IMR-90 (cell line): ENCODE measurements around the gene ADD1. TPM values are rescaled to one million over a fixed set of nuclear protein-coding genes. Genes with fewer than 3 reads are reported as not detected.

Experiments
- ATAC-seq: fragments of 200-7000 bp; cut with Tn5 transposase; 2 replicates; pipeline ENCODE4 v1.9.1; 2020; ENCODE audit warnings: low read depth, mild to moderate bottlenecking, moderate library complexity
- BruUV-seq: library from RNA; stranded (reverse); fragments of 400-500 nt; replicated peaks from 2 replicates; lab custom pipeline; 2021; lab: Mats Ljungman, UMichigan
- CTCF ChIA-PET: fragments of 300-600 bp; formaldehyde crosslinking; extraction: SDS; loops from one replicate; lab custom pipeline; 2021; ENCODE audit warnings: antibody characterized with exemption; lab: Yijun Ruan, JAX
- POLR2A ChIA-PET: fragments of 300-600 bp; sonication (Branson Sonifier 250); formaldehyde crosslinking; loops from one replicate; lab custom pipeline; 2022; ENCODE audit warnings: antibody characterized with exemption; ENCODE audit not compliant: unreplicated experiment; lab: Charles Lee
- DNase-seq: peaks from one replicate; pipeline ENCODE4 v3.0.0; 2013
- H2AFZ ChIP-seq: replicated peaks from 2 replicates; pipeline ENCODE3; 2013; ENCODE audit warnings: low read length, mild to moderate bottlenecking; ENCODE audit not compliant: poor library complexity
- H2AK5ac ChIP-seq: 2 replicates; pipeline ENCODE4 v1.6.1; 2013; ENCODE audit warnings: low read depth, low read length, inconsistent platforms
- H2AK9ac ChIP-seq: replicated peaks from 2 replicates; pipeline ENCODE3; 2013; ENCODE audit warnings: mild to moderate bottlenecking, low read depth, low read length, moderate library complexity; ENCODE audit not compliant: poor library complexity
- H2BK120ac ChIP-seq: 2 replicates; pipeline ENCODE4 v1.6.1; 2013; ENCODE audit warnings: low read depth, low read length, inconsistent platforms
- H2BK15ac ChIP-seq: 3 replicates; pipeline ENCODE4 v1.6.1; 2013; ENCODE audit warnings: low read depth, low read length, inconsistent platforms
- H2BK20ac ChIP-seq: 2 replicates; pipeline ENCODE4 v1.6.1; 2013; ENCODE audit warnings: low read depth, mild to moderate bottlenecking, inconsistent platforms, low read length, moderate library complexity
- H2BK5ac ChIP-seq: 2 replicates; pipeline ENCODE4 v1.6.1; 2013; ENCODE audit warnings: mild to moderate bottlenecking, low read depth, low read length, inconsistent platforms; ENCODE audit not compliant: poor library complexity, severe bottlenecking
- H3K14ac ChIP-seq: replicated peaks from 2 replicates; pipeline ENCODE4 v1.6.1; 2013; ENCODE audit warnings: low read depth, low read length, inconsistent platforms
- H3K18ac ChIP-seq: 2 replicates; pipeline ENCODE4 v1.6.1; 2013; ENCODE audit warnings: low read depth, low read length, control low read depth
- H3K23ac ChIP-seq: 2 replicates; pipeline ENCODE4 v1.6.1; 2013; ENCODE audit warnings: low read depth, low read length, inconsistent platforms
- H3K27ac ChIP-seq: 2 replicates; pipeline ENCODE4 v1.5.1; 2013; ENCODE audit warnings: mild to moderate bottlenecking, control low read depth, low read length; ENCODE audit not compliant: insufficient read depth
- H3K27me3 ChIP-seq: 2 replicates; pipeline ENCODE4 v1.6.1; 2013; ENCODE audit warnings: low read length; ENCODE audit not compliant: control insufficient read depth, insufficient read depth
- H3K36me3 ChIP-seq: 2 replicates; pipeline ENCODE4 v1.6.1; 2013; ENCODE audit warnings: low read length, mixed read lengths; ENCODE audit not compliant: control insufficient read depth, insufficient read depth
- H3K4ac ChIP-seq: 2 replicates; pipeline ENCODE4 v1.6.1; 2013; ENCODE audit warnings: low read depth, low read length, inconsistent platforms
- H3K4me1 ChIP-seq: 2 replicates; pipeline ENCODE4 v1.6.1; 2013; ENCODE audit warnings: low read length, mixed read lengths; ENCODE audit not compliant: control insufficient read depth, insufficient read depth
- H3K4me2 ChIP-seq: 2 replicates; pipeline ENCODE4 v1.6.1; 2013; ENCODE audit warnings: low read depth, mild to moderate bottlenecking, control low read depth, low read length, moderate library complexity
- H3K4me3 ChIP-seq: 2 replicates; pipeline ENCODE4 v1.5.1; 2013; ENCODE audit warnings: low read depth, mild to moderate bottlenecking, control low read depth, low read length, moderate library complexity; ENCODE audit not compliant: insufficient read depth
- H3K56ac ChIP-seq: 2 replicates; pipeline ENCODE4 v1.6.1; 2013; ENCODE audit warnings: low read length, inconsistent platforms; ENCODE audit not compliant: insufficient read depth; ENCODE audit errors: extremely low read depth
- H3K79me1 ChIP-seq, 2 experiments: 2 replicates each; pipeline ENCODE4 v1.6.1; 2013; ENCODE audit warnings: low read length in 2 of 2, inconsistent platforms in 1 of 2, low read depth in 1 of 2
- H3K9ac ChIP-seq: 2 replicates; pipeline ENCODE4 v1.6.1; 2013; ENCODE audit warnings: low read depth, low read length, control low read depth
- H3K9me1 ChIP-seq: 2 replicates; pipeline ENCODE4 v1.6.1; 2013; ENCODE audit warnings: low read length, inconsistent platforms; ENCODE audit not compliant: insufficient read depth
- H3K9me3 ChIP-seq: 2 replicates; pipeline ENCODE4 v1.6.1; 2013; ENCODE audit warnings: low read length; ENCODE audit not compliant: control insufficient read depth, insufficient read depth
- H4K20me1 ChIP-seq: 2 replicates; pipeline ENCODE4 v1.6.1; 2013; ENCODE audit warnings: low read length, inconsistent platforms; ENCODE audit not compliant: insufficient read depth
- H4K5ac ChIP-seq: 2 replicates; pipeline ENCODE4 v1.6.1; 2013; ENCODE audit warnings: mild to moderate bottlenecking, low read depth, low read length, control low read depth
- H4K8ac ChIP-seq, 2 experiments: 2 replicates each; pipeline ENCODE4 v1.6.1; 2013; ENCODE audit warnings: low read depth in 2 of 2, low read length in 2 of 2, control low read depth in 1 of 2, inconsistent platforms in 1 of 2
- H4K91ac ChIP-seq: 2 replicates; pipeline ENCODE4 v1.6.1; 2013; ENCODE audit warnings: low read depth, low read length, inconsistent platforms; ENCODE audit not compliant: insufficient read depth
- BHLHE40 ChIP-seq: fragments of 150-350 bp; IDR thresholded peaks from 2 replicates; pipeline ENCODE4 v1.6.1; 2016; ENCODE audit warnings: mild to moderate bottlenecking, low read depth, low read length
- CHD1 ChIP-seq: IDR thresholded peaks from 2 replicates; pipeline ENCODE4 v1.6.1; 2012; ENCODE audit warnings: low read depth, low read length, improper control_type of control experiment
- CTCF ChIP-seq: conservative IDR thresholded peaks from 2 replicates; pipeline ENCODE4 v1.5.1; 2012; ENCODE audit warnings: mild to moderate bottlenecking, low read depth, low read length, improper control_type of control experiment
- ELK1 ChIP-seq: fragments of 150-350 bp; IDR thresholded peaks from 2 replicates; pipeline ENCODE4 v1.6.1; 2016; ENCODE audit warnings: low read depth, mild to moderate bottlenecking, low read length, moderate library complexity, borderline replicate concordance
- FOS ChIP-seq: fragments of 150-350 bp; IDR thresholded peaks from 2 replicates; pipeline ENCODE4 v1.6.1; 2016; ENCODE audit warnings: low read depth, low read length
- MAFK ChIP-seq: IDR thresholded peaks from 2 replicates; pipeline ENCODE4 v1.6.1; 2012; ENCODE audit warnings: low read depth, low read length, improper control_type of control experiment
- MAZ ChIP-seq: IDR thresholded peaks from 2 replicates; pipeline ENCODE4 v1.6.1; 2012; ENCODE audit warnings: low read depth, mild to moderate bottlenecking, low read length, improper control_type of control experiment, moderate library complexity, borderline replicate concordance
- MXI1 ChIP-seq: IDR thresholded peaks from 2 replicates; pipeline ENCODE4 v1.6.1; 2012; ENCODE audit warnings: low read depth, mild to moderate bottlenecking, low read length, moderate library complexity, borderline replicate concordance
- NFE2L2 ChIP-seq: fragments of 150-350 bp; IDR thresholded peaks from 2 replicates; pipeline ENCODE4 v1.6.1; 2016; ENCODE audit warnings: low read depth, mild to moderate bottlenecking, low read length
- POLR2A ChIP-seq: IDR thresholded peaks from 2 replicates; pipeline ENCODE4 v1.6.1; 2012; ENCODE audit warnings: mild to moderate bottlenecking, low read depth, low read length
- RAD21 ChIP-seq: IDR thresholded peaks from 2 replicates; pipeline ENCODE4 v1.6.1; 2012; ENCODE audit warnings: low read length, improper control_type of control experiment
- RCOR1 ChIP-seq: IDR thresholded peaks from 2 replicates; pipeline ENCODE4 v1.6.1; 2012; ENCODE audit warnings: mild to moderate bottlenecking, low read length, improper control_type of control experiment; ENCODE audit not compliant: insufficient replicate concordance
- RFX5 ChIP-seq: IDR thresholded peaks from 2 replicates; pipeline ENCODE4 v1.8.0; 2012; ENCODE audit warnings: low read depth, mild to moderate bottlenecking, low read length, moderate library complexity
- SMC3 ChIP-seq: fragments of 150-350 bp; IDR thresholded peaks from 2 replicates; pipeline ENCODE4 v1.6.1; 2016; ENCODE audit warnings: low read depth, mild to moderate bottlenecking, antibody characterized with exemption, low read length, moderate library complexity
- WGBS, 2 experiments: methylation state at CpG; one replicate each; pipeline versions ENCODE4 v1.1.5 to v1.1.7; 2013; ENCODE audit warnings: missing lambda C conversion rate in 2 of 2; ENCODE audit not compliant: insufficient read length in 1 of 2; ENCODE audit errors: extremely low coverage in 2 of 2; 5-methylcytosine and 5-hydroxymethylcytosine counted together
- dilution Hi-C: fragments of 300-500 bp; cut with HindIII; formaldehyde crosslinking; loops from one replicate; pipeline ENCODE4 v1.14.3; 2018; ENCODE audit warnings: low sequenced_read_pairs; ENCODE audit not compliant: unreplicated experiment
- in situ Hi-C: fragments of 300-500 bp; cut with MboI; formaldehyde crosslinking; loops from 3 replicates; pipeline ENCODE4 v1.14.3; 2019; ENCODE audit warnings: low sequenced_read_pairs, inconsistent platforms, mixed read lengths
- intact Hi-C: fragments of 100-400 bp; cut with micrococcal nuclease; formaldehyde crosslinking; loops from 2 replicates; pipeline ENCODE4 v1.10.0; 2022
- polyA plus RNA-seq, 3 experiments: library from polyadenylated mRNA; depleted of rRNA; stranded (reverse); fragments of >200 nt; gene quantifications; 2 replicates each; pipeline ENCODE4 v1.2.3, GENCODE V29; 2012; ENCODE audit warnings: low replicate concordance in 1 of 3
- total RNA-seq: library from RNA; depleted of rRNA; stranded (reverse); fragments of >200 nt; gene quantifications from 2 replicates; pipeline ENCODE4 v1.2.3, GENCODE V29; 2012

Gene ADD1
- total and polyA plus RNA-seq, 2 of the 4 experiments (the other 2 are of a cell fraction): 122 to 215 TPM

- Histone ChIP-seq H3K27ac (no peak overlapping the region), H3K4me3 (no peak overlapping the region), H3K4ac (no peak overlapping the region), H2BK20ac (no peak overlapping the region), H4K5ac (no peak overlapping the region), H3K9ac (no peak overlapping the region), H2BK15ac (no peak overlapping the region), H3K9me3 (no peaks in the 10 kb centered on the region), H2BK120ac (no peak overlapping the region), H2AK9ac (peak overlapping the region; percentile 61), H3K4me2 (no peak overlapping the region), H4K20me1 (peaks cover 9% of the 10 kb centered on the region; the same call in 1 of the 2 replicates), H4K91ac (no peak overlapping the region), H2AFZ (peak overlapping the region; percentile 32), H3K23ac (no peak overlapping the region), H3K14ac (no peak overlapping the region), H2AK5ac (no peak overlapping the region), H3K9me1 (peaks cover 5% of the 10 kb centered on the region; the same call in 1 of the 2 replicates), H4K8ac (no peak overlapping the region), H3K18ac (no peak overlapping the region), H3K79me1 (peaks cover 0 to 59% of the 10 kb centered on the region in 2 experiments), H2BK5ac (no peak overlapping the region), H3K27me3 (no peaks in the 10 kb centered on the region), H3K36me3 (0 out of 2 replicates have a peak, but pooled peaks cover 2% of the 10 kb centered on the region), H3K56ac (no peak overlapping the region), H3K4me1 (peaks cover 19% of the 10 kb centered on the region)
- in situ Hi-C loops (no loop called here), dilution Hi-C loops (no loop called here), intact Hi-C loops (no loop called here)
- no peak for ATAC-seq
- 69% methylated on average over 5 of the region's 20 CpGs; no CpG with 5 or more reads in 1 of the 2 experiments for WGBS, 2 experiments
- TF ChIP-seq POLR2A (no peak), RFX5 (no peak), RCOR1 (no peak), MAZ (no peak), CHD1 (no peak), ELK1 (no peak), CTCF (no peak), MXI1 (no peak), RAD21 (no peak), BHLHE40 (no peak), NFE2L2 (no peak), SMC3 (no peak), FOS (no peak), MAFK (no peak)
- DNase-seq: no peak
- ChIA-PET CTCF (no interaction called here), POLR2A (no interaction called here)
- no TSS peak for BruUV-seq
Measured at GRCh38 chr4:2805712-2806389, 37.8 kb upstream of the ADD1 start.
